ENCODE results near the gene ZNF37A.

The ZNF37A gene

DNA sequence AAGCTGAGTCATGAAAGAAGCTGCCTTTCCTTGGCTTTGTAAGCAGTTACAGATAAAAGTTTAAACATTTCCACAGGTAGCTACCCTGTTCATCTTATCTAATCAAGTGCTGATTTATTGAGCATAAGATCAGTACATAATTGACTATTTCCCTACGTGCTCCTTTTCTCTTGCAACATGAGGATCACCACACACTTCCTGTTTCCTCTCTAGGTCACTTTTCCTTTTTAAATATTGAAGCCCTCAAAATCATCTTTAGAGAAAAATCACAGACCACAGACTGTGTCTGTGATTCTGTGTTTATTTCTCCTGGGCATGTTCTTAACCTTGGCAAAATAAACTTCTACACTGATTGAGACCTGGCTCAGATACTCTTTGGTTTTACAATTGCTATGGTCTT lies 69.5 kb downstream of the ZNF37A start:
- in situ Hi-C loops (cut with MboI; ENCODE audit: low pct_unique_long_range_greater_than_20kb, low sequenced_read_pairs, unreplicated experiment): no loop called here
- no peak for TF ChIP-seq CTCF (IDR thresholded peaks at IDR 0.05; ENCODE audit: extremely low read depth, insufficient read depth, missing control alignments)
- no peak for DNase-seq (ENCODE audit: low spot score)

DNA sequence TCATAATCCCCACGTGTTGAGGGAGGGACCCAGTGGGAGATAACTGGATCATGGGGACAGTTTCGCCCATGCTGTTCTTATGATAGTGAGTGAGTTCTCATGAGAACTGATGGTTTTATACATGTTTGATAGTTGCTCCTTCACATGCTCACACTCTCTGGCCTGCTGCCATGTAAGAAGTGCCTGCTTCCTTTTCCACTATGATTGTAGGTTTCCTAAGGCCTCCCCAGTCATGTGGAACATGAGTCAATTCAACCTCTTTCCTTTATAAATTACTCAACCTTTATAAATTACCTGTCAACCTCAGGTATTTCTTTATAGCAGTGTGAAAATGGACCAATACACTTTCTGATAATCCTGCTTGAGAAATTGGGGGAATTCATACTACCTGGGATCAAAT lies 80.2 kb downstream of the ZNF37A start:
- no peak for DNase-seq (ENCODE audit: low spot score)
- in situ Hi-C loops (cut with MboI; ENCODE audit: low pct_unique_long_range_greater_than_20kb, low sequenced_read_pairs, unreplicated experiment): no loop called here
- no peak for TF ChIP-seq CTCF (IDR thresholded peaks at IDR 0.05; ENCODE audit: extremely low read depth, insufficient read depth, missing control alignments)

GRCh38 chr10:38184477-38184876 lies 90.3 kb downstream of the ZNF37A start:
- DNase-seq (ENCODE audit: low spot score): no peak
- TF ChIP-seq CTCF (IDR thresholded peaks at IDR 0.05; ENCODE audit: extremely low read depth, insufficient read depth, missing control alignments): no peak
- in situ Hi-C loops (cut with MboI; ENCODE audit: low pct_unique_long_range_greater_than_20kb, low sequenced_read_pairs, unreplicated experiment): no loop called here

Measured in GM13977 (cell line).